Panc1 (cell line): ENCODE measurements around the gene UTP14A. TPM values are rescaled to one million over a fixed set of nuclear protein-coding genes. Genes with fewer than 3 reads are reported as not detected.

Experiments used
- ATAC-seq: fragments of 200-7000 bp; cut with Tn5 transposase; 2 replicates; pipeline ENCODE4 v1.9.1; 2020; ENCODE audit warnings: mild to moderate bottlenecking, moderate library complexity
- BruUV-seq: library from RNA; stranded (reverse); fragments of 400-500 nt; replicated peaks from 2 replicates; lab custom pipeline; 2021; lab: Mats Ljungman, UMichigan
- CTCF ChIA-PET: fragments of 300-600 bp; sonication (Branson Sonifier 250); formaldehyde crosslinking; loops from one replicate; lab custom pipeline; 2022; ENCODE audit warnings: antibody characterized with exemption; lab: Charles Lee
- POLR2A ChIA-PET: fragments of 300-600 bp; sonication (Branson Sonifier 250); formaldehyde crosslinking; loops from one replicate; lab custom pipeline; 2022; ENCODE audit warnings: antibody characterized with exemption; lab: Charles Lee
- DNase-seq: peaks from one replicate; pipeline ENCODE4 v3.0.0-alpha.2; 2010; ENCODE audit warnings: low read depth, low spot score
- H3K27ac ChIP-seq: 2 replicates; pipeline ENCODE4 v1.5.1; 2011; ENCODE audit warnings: mild to moderate bottlenecking, low read length, inconsistent platforms
- H3K27me3 ChIP-seq: fragments of 200-500 bp; sonication (Bioruptor generic); 2 replicates; pipeline ENCODE4 v1.6.0; 2014; ENCODE audit warnings: low read length, inconsistent platforms; ENCODE audit not compliant: control insufficient read depth, insufficient read depth
- H3K36me3 ChIP-seq: fragments of 200-500 bp; sonication (Bioruptor generic); 2 replicates; pipeline ENCODE4 v1.5.1; 2014; ENCODE audit warnings: inconsistent platforms, mild to moderate bottlenecking, low read length, moderate library complexity; ENCODE audit not compliant: control insufficient read depth, insufficient read depth
- H3K4me1 ChIP-seq: 2 replicates; pipeline ENCODE4 v1.5.1; 2011; ENCODE audit warnings: inconsistent platforms, mild to moderate bottlenecking, low read length, moderate library complexity; ENCODE audit not compliant: control insufficient read depth, insufficient read depth
- H3K4me3 ChIP-seq, 2 experiments: 2 replicates each; pipeline ENCODE4 v1.5.1; 2011 to 2012; ENCODE audit warnings: low read depth in 2 of 2, low read length in 2 of 2, mild to moderate bottlenecking in 2 of 2, inconsistent platforms in 1 of 2, moderate library complexity in 1 of 2
- H3K9me3 ChIP-seq: fragments of 200-500 bp; sonication (Bioruptor generic); 2 replicates; pipeline ENCODE4 v1.5.1; 2014; ENCODE audit warnings: low read depth, mild to moderate bottlenecking, inconsistent platforms, low read length, moderate library complexity; ENCODE audit not compliant: control insufficient read depth, insufficient read depth
- POLR2AphosphoS5 ChIP-seq: IDR thresholded peaks from 2 replicates; pipeline ENCODE4 v1.6.1; 2012; ENCODE audit warnings: mild to moderate bottlenecking, low read depth, low read length, moderate library complexity
- SIN3A ChIP-seq: IDR thresholded peaks from 2 replicates; pipeline ENCODE4 v1.6.1; 2012; ENCODE audit warnings: low read depth, mild to moderate bottlenecking, low read length, moderate library complexity, borderline replicate concordance; ENCODE audit not compliant: insufficient read depth
- TCF7L2 ChIP-seq: IDR thresholded peaks from 2 replicates; pipeline ENCODE4 v1.6.1; 2011; ENCODE audit warnings: mild to moderate bottlenecking, low read depth, low read length, inconsistent platforms
- in situ Hi-C: cut with HindIII; loops from 2 replicates; pipeline ENCODE4 v1.10.0; 2016; ENCODE audit warnings: low sequenced_read_pairs, low pct_unique_long_range_greater_than_20kb
- intact Hi-C: fragments of 100-400 bp; cut with micrococcal nuclease; formaldehyde crosslinking; loops from one replicate; pipeline ENCODE4 v1.10.0; 2022; ENCODE audit not compliant: unreplicated experiment
- total RNA-seq: library from RNA; stranded (reverse); gene quantifications from one replicate; pipeline ENCODE4 v1.2.1, GENCODE V29; 2021; ENCODE audit not compliant: unreplicated experiment
- TF ChIP-seq, protein P1 (sequence below): fragments of 450-650 bp; IDR thresholded peaks from 2 replicates; pipeline ENCODE4 v1.5.1; 2017; ENCODE audit warnings: mild to moderate bottlenecking
- TF ChIP-seq, protein P2 (sequence below), 2 experiments: IDR thresholded peaks; 2 replicates each; pipeline ENCODE4 v1.6.1; 2011 to 2012; ENCODE audit warnings: low read depth in 2 of 2, control low read depth in 1 of 2, low read length in 1 of 2, mild to moderate bottlenecking in 1 of 2, moderate library complexity in 1 of 2; ENCODE audit not compliant: insufficient read depth in 1 of 2

The UTP14A gene
- total RNA-seq, 1 experiment from 2014 or later = 64.2 TPM

DNA sequence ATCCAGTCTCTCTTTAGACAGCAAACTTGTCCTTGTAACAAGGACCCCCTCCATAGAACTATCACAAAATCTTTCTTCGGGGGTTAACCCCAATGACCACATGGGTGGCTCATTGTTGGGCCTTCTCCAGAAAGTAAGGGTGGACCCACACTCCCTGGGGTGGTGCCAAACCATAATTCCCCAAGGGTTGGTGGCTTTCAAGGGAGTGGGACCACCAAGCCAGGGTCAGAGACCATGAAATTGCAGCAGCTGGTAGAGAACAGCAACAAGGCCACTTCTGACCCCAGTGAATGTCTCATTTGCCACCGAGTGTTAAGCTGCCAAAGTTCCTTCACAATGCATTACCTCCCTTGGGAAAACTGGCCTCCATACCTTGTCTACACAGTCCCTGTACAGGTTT is 33.4 kb upstream of the UTP14A start:
- no peaks in the 10 kb centered on the region; the same call in 1 of the 2 replicates for H3K4me1 ChIP-seq
- DNase-seq (no peak), ATAC-seq (no peak)
- H3K27me3 ChIP-seq = no peaks in the 10 kb centered on the region
- intact Hi-C loops (no loop called here), in situ Hi-C loops (no loop called here)
- H3K27ac ChIP-seq = no peak overlapping the region
- POLR2A ChIA-PET = no interaction called here
- no TSS peak for BruUV-seq
- H3K36me3 ChIP-seq = no peaks in the 10 kb centered on the region
- H3K4me3 ChIP-seq = no peak overlapping the region
- no peaks in the 10 kb centered on the region for H3K9me3 ChIP-seq
- no peak for TF ChIP-seq TCF7L2
- CTCF ChIA-PET = no interaction called here

DNA sequence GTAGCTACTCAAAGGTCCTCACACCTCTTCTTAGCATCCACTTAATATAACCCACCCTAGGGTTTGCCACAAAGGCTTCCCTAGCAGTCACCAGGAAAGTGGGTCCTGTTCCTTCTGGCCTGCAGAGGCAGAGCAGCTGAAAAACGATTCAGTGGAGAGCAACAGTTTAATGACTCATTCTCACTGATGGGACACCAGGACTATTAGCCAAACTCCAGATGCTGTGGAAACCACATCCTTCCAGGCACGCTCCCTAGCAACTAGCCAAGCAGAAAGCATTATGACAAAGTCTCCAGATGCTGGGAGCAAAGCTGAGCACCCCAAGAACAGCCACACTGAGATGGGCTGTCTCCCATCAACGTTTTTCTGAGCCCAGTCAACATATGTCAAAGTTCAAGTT is 30.3 kb upstream of the UTP14A start:
- TF ChIP-seq POLR2AphosphoS5 = no peak
- TF ChIP-seq, protein P1, sequence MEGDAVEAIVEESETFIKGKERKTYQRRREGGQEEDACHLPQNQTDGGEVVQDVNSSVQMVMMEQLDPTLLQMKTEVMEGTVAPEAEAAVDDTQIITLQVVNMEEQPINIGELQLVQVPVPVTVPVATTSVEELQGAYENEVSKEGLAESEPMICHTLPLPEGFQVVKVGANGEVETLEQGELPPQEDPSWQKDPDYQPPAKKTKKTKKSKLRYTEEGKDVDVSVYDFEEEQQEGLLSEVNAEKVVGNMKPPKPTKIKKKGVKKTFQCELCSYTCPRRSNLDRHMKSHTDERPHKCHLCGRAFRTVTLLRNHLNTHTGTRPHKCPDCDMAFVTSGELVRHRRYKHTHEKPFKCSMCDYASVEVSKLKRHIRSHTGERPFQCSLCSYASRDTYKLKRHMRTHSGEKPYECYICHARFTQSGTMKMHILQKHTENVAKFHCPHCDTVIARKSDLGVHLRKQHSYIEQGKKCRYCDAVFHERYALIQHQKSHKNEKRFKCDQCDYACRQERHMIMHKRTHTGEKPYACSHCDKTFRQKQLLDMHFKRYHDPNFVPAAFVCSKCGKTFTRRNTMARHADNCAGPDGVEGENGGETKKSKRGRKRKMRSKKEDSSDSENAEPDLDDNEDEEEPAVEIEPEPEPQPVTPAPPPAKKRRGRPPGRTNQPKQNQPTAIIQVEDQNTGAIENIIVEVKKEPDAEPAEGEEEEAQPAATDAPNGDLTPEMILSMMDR = no peak
- TF ChIP-seq SIN3A = no peak
- TF ChIP-seq, protein P2, sequence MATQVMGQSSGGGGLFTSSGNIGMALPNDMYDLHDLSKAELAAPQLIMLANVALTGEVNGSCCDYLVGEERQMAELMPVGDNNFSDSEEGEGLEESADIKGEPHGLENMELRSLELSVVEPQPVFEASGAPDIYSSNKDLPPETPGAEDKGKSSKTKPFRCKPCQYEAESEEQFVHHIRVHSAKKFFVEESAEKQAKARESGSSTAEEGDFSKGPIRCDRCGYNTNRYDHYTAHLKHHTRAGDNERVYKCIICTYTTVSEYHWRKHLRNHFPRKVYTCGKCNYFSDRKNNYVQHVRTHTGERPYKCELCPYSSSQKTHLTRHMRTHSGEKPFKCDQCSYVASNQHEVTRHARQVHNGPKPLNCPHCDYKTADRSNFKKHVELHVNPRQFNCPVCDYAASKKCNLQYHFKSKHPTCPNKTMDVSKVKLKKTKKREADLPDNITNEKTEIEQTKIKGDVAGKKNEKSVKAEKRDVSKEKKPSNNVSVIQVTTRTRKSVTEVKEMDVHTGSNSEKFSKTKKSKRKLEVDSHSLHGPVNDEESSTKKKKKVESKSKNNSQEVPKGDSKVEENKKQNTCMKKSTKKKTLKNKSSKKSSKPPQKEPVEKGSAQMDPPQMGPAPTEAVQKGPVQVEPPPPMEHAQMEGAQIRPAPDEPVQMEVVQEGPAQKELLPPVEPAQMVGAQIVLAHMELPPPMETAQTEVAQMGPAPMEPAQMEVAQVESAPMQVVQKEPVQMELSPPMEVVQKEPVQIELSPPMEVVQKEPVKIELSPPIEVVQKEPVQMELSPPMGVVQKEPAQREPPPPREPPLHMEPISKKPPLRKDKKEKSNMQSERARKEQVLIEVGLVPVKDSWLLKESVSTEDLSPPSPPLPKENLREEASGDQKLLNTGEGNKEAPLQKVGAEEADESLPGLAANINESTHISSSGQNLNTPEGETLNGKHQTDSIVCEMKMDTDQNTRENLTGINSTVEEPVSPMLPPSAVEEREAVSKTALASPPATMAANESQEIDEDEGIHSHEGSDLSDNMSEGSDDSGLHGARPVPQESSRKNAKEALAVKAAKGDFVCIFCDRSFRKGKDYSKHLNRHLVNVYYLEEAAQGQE (IDR thresholded peaks at IDR 0.05; ENCODE audit: insufficient read depth in 1 of 2, low read depth in 2 of 2, low read length in 1 of 2) = no peak
- no peak for TF ChIP-seq TCF7L2
- intact Hi-C loops = no loop called here
- H3K4me1 ChIP-seq = no peaks in the 10 kb centered on the region; the same call in 1 of the 2 replicates
- DNase-seq = no peak
- no peaks in the 10 kb centered on the region for H3K36me3 ChIP-seq
- peak; percentile 42; the same call in 1 of the 2 replicates for ATAC-seq
- no peaks in the 10 kb centered on the region for H3K9me3 ChIP-seq
- BruUV-seq = no TSS peak
- H3K4me3 ChIP-seq = no peak overlapping the region
- in situ Hi-C loops = no loop called here
- ChIA-PET CTCF (no interaction called here), POLR2A (no interaction called here)
- H3K27ac ChIP-seq = no peak overlapping the region
- H3K27me3 ChIP-seq = no peaks in the 10 kb centered on the region

DNA sequence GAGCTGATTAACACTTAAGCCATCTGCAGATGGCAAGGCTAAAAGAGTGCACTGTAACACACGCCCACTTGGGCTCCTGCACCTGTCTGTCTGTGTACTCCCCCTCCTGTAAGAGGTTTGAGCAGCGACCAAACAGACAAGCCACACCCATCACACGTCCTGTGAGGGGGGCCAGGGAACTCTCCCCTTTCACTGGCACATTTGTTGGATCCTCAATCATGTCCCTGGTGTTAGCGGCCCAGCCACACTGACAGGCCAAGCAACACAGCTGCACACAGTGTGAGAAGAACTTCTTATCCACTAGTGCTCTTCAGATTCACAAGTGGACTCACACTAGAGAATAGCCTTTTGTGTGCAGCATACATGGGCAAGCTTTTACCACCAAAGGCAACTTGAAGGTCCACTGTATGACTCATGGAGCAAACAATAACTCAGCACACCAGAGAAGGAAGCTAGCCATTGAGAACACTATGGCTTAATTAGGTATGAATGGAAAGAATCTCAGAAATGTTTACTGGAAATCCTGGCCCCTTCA is 29.1 kb upstream of the UTP14A start:
- ChIA-PET CTCF (interaction anchor here (0.6 kb wide), 1 partner anchor 154 kb away, joined by 3 read pairs; no protein-coding TSS in a partner anchor), POLR2A (no interaction called here)
- no peak for TF ChIP-seq POLR2AphosphoS5
- TF ChIP-seq, protein P1 = no peak
- TF ChIP-seq TCF7L2 = no peak
- TF ChIP-seq SIN3A = no peak
- TF ChIP-seq, protein P2 (IDR thresholded peaks at IDR 0.05; ENCODE audit: insufficient read depth in 1 of 2, low read depth in 2 of 2, low read length in 1 of 2) = no peak
- ATAC-seq (peak; percentile 60; the same call in 1 of the 2 replicates), DNase-seq (no peak)
- H3K4me1 ChIP-seq = no peaks in the 10 kb centered on the region; the same call in 1 of the 2 replicates
- no peak overlapping the region for H3K4me3 ChIP-seq
- intact Hi-C loops = no loop called here
- no TSS peak for BruUV-seq
- no peaks in the 10 kb centered on the region for H3K36me3 ChIP-seq
- no peaks in the 10 kb centered on the region for H3K9me3 ChIP-seq
- H3K27me3 ChIP-seq = no peaks in the 10 kb centered on the region
- H3K27ac ChIP-seq = no peak overlapping the region
- in situ Hi-C loops = no loop called here
